HG03064 (cell line): ENCODE data around the gene MLN.

Source experiments
- ATAC-seq: cut with Tn5 transposase; IDR thresholded peaks from one replicate; pipeline ENCODE4 v1.9.1; 2021; ENCODE audit warnings: low read depth; ENCODE audit not compliant: unreplicated experiment

Gene MLN, protein sequence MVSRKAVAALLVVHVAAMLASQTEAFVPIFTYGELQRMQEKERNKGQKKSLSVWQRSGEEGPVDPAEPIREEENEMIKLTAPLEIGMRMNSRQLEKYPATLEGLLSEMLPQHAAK

DNA sequence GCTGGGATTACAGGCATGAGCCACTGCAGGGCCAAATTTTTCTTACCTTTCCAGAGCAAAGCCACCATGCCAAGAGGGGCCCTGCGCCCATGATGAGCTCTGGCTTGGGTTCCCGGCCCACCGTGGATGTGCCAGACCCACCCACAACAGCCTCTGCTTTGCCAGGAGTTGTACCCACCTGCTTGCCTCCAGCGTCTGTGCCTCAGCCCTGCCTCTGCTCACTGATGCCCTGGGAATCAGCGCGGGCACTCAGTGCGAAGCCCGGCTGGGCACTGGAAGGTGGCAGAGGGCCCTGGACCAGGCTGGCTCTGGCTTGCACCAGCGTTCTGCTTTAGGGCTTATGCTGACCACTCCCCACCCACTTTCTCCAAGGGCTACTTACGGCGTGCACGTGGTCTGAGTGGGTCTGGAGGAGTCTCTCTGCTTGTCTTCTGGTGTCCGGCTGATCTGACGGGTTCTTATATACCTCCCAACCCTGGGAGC is at the start of gene MLN:
MLN (minus strand) TSS at position 433 of the 483 bp plus-strand sequence. CDS start 2,840 bp downstream, outside the sequence.
- no peak for ATAC-seq

DNA sequence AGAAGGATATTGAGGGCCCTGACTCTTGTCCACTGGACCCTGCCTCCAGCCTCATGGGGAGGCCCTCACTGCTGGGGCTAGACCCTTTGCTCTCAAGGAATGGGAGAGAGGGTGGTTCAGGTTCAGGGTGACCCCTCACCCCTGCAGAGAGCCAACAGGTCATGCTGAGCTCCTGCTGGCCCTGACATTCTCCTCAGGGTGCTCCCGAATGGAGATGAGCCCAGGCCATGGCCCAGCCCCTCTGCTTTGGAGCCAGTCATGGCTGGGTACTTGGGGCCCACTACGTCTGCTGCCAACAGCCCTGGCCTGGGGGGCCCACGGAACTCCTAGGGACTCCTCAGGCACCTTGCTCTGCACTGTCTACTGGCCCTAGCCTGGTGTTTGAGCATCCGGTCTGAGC is 49.2 kb upstream of the MLN start:
- no peak for ATAC-seq

- ATAC-seq = no peak
Observed at GRCh38 chr6:33851959-33852358, 48.2 kb upstream of the MLN start.

- ATAC-seq = no peak
Observed at GRCh38 chr6:33850869-33851541, 47.2 kb upstream of the MLN start.

- ATAC-seq = no peak
Observed at GRCh38 chr6:33850296-33850695, 46.5 kb upstream of the MLN start.

DNA sequence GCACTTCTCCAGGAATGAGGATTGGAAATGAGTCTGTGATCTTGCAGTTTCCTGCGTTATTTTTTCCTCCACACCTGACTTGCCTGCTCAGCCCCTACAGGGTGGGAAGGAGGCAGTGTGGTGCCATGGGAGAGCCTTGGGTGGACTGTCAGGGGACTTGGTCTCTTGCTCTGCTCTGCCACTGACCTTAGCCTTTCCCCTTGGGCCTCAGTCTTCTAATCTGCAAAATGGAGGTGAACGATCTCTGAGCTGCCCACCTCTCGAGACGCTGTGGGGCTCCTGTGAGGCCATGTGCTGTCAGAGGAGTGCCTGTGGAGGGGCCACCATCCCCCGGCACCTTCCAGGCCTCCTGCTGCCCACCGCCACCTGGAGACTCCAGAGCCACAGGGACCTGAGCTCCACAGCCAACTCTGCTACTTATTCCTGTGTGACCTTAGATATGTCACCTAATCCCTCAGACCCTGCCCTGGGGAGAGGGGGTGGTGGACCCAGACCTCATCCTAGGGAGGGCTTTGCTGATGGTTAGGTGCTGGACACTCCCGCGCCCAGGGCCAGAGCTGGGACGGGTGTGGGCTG is 45.8 kb upstream of the MLN start:
- ATAC-seq = no peak

- ATAC-seq = no peak
Observed at GRCh38 chr6:33848484-33848883, 44.7 kb upstream of the MLN start.

GRCh38 chr6:33847867-33848266 is 44.1 kb upstream of the MLN start:
- no peak for ATAC-seq

GRCh38 chr6:33847078-33847477 is 43.3 kb upstream of the MLN start:
- ATAC-seq = no peak

- ATAC-seq = no peak
Observed at GRCh38 chr6:33846226-33846625, 42.4 kb upstream of the MLN start.

DNA sequence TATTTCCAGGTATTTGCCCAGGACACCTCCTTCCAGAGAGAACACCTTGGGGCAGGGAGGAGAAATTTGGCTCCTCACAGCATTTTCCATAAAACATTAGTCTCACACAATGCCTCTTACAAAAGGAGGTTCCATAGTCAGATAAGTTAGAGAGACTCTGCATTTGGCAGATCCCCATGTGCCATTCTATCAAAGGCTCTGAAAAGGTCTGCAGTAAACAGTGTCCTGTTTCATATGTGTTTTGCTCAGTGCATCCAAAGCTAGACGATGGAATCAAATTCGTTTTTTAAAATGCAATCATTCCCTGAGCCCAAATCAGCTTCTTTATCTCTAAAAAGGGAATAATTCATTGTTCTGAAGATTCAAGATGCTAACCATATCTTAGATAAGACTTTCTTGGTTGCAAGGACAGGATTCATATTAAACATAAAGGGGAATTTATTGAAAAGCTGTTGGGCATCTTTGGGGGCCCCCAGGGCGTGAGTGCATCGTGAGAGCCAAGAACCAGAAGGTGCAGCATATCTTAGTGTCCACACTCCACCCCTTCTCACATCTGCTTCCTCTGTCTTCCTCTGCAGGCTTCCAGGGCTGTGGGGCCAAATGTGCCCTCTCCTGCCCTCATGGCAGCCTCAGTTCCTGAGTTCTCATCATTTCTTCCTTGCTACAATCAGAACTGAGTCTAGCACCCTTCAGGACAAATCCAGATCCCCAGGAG is 41.4 kb upstream of the MLN start:
- ATAC-seq = no peak

- no peak for ATAC-seq
Observed at GRCh38 chr6:33843131-33844121, 39.6 kb upstream of the MLN start.

GRCh38 chr6:33841868-33842267 is 38.1 kb upstream of the MLN start:
- ATAC-seq = no peak

DNA sequence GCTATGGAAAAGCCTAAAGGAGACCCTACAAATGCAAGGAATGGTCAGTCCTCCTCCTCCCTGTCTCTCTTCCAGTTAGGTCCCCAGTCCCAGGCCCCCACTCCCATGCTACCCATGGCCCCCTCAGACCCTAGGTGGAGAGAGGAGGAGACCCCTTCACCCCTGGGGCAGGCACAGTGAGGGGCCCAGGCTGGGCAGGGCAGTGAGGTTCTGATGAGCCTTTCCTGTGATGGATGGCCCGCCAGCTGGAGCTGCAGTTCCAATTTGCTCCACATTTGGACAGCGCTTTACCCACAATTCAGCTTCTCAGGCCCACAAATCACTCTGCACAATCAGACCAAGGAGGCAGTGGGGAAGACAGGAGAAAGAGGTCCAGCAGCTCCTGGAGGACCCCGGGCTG is 37.3 kb upstream of the MLN start:
- ATAC-seq = no peak

GRCh38 chr6:33840048-33840926 is 36.5 kb upstream of the MLN start:
- ATAC-seq = no peak

DNA sequence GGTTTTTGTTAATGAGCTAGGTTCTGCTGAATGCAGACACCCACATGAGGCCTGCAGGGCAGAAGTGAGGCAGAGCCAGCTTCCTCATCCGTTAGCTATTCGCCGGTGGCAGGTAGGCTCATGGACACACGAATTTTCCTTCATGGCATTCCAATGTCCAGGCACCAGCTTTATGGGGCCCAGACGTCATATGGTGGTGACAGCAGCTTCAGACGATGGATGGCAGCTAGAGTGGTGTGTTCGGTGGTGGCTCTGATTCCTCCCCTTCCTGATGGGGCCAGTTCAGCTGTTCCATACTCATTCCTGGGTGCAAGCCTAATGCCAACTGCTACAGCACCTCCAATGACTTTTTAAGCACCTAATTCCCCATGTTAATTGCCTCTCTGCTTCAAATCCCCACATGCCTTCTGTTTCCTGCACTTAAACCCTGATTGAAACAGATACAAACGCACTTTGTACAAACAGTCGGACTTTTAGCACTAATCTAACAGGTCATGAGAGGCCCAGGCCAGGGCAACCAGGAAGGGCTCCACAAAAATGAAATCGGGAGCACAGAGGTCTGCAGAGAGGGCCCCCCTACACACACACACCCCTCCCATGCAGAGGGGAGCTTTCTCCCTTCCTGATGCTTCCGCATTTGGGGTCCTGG is 35.7 kb upstream of the MLN start:
- ATAC-seq = no peak

GRCh38 chr6:33838983-33839382 is 35.2 kb upstream of the MLN start:
- no peak for ATAC-seq

GRCh38 chr6:33837971-33838665 is 34.3 kb upstream of the MLN start:
- ATAC-seq = no peak
